Measurements from ENCODE around the gene ACTA1. TPM values are rescaled to one million over a fixed set of nuclear protein-coding genes. Genes with fewer than 3 reads are reported as not detected.
A peak's percentile ranks its signal among the peaks of the same experiment; 100 is the strongest.

ACTA1 gene
- total and polyA plus RNA-seq, 2 of the 13 experiments (the other 11 are each of a cell fraction or from before 2014, with no cell fraction given) = 1.4 to 5.2 TPM

- TF ChIP-seq HDAC1 (CRISPR knock-in tag; IDR thresholded peaks at IDR 0.05) (0 out of 2 replicates have a peak, but pooled peaks have one; percentile 11), JUN (CRISPR knock-in tag; IDR thresholded peaks at IDR 0.05) (no peak), POLR2AphosphoS5 (IDR thresholded peaks at IDR 0.05; ENCODE audit: low read depth, low read length) (no peak), TERF1 (CRISPR knock-in tag; IDR thresholded peaks at IDR 0.05) (no peak), ZNF367 (CRISPR knock-in tag; IDR thresholded peaks at IDR 0.05; ENCODE audit: borderline replicate concordance) (no peak), MYC (CRISPR knock-in tag; IDR thresholded peaks at IDR 0.05; ENCODE audit: borderline replicate concordance) (peak; percentile 32; the same call in 1 of the 2 replicates), RFX5 (IDR thresholded peaks at IDR 0.05; ENCODE audit: low read depth, low read length) (peak; percentile 68), E2F1 (CRISPR knock-in tag; IDR thresholded peaks at IDR 0.05) (no peak), ZNF619 (CRISPR knock-in tag; IDR thresholded peaks at IDR 0.05) (no peak), ZNF343 (CRISPR knock-in tag; IDR thresholded peaks at IDR 0.05) (no peak), ZBTB44 (CRISPR knock-in tag; IDR thresholded peaks at IDR 0.05) (no peak), ZKSCAN5 (CRISPR knock-in tag; IDR thresholded peaks at IDR 0.05) (no peak), PPARG (CRISPR knock-in tag; conservative IDR thresholded peaks at IDR 0.05) (no peak), ZNF704 (CRISPR knock-in tag; IDR thresholded peaks at IDR 0.05; ENCODE audit: borderline replicate concordance) (no peak), HINFP (CRISPR knock-in tag; IDR thresholded peaks at IDR 0.05; ENCODE audit: low read depth) (no peak), MED1 (CRISPR knock-in tag; IDR thresholded peaks at IDR 0.05) (peak; percentile 40; the same call in 1 of the 2 replicates)
Observed at GRCh38 chr1:229408458-229409037, 25.3 kb downstream of the ACTA1 start (continued).
